Measurements from ENCODE around the gene PDE4B.

DNA sequence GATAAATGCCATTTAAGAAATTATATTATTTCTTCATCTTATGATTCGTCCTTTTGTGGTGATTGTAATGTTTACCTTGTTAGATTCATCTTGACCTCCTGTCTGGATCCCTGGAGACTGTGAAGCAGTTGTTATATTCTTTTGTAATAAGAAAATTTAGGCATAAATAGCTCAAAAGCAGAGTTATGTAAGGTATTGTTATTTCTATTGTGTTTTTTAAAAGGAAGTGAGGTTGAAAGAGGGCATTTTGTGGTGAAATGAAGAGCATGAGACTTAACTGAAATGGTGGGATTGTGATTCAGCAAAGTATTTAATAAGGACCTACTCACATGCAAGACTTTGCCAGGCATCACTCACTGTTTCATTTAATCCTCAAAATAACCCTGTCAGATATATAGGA, 104.0 kb downstream of the PDE4B start:
- TF ChIP-seq, protein P1, sequence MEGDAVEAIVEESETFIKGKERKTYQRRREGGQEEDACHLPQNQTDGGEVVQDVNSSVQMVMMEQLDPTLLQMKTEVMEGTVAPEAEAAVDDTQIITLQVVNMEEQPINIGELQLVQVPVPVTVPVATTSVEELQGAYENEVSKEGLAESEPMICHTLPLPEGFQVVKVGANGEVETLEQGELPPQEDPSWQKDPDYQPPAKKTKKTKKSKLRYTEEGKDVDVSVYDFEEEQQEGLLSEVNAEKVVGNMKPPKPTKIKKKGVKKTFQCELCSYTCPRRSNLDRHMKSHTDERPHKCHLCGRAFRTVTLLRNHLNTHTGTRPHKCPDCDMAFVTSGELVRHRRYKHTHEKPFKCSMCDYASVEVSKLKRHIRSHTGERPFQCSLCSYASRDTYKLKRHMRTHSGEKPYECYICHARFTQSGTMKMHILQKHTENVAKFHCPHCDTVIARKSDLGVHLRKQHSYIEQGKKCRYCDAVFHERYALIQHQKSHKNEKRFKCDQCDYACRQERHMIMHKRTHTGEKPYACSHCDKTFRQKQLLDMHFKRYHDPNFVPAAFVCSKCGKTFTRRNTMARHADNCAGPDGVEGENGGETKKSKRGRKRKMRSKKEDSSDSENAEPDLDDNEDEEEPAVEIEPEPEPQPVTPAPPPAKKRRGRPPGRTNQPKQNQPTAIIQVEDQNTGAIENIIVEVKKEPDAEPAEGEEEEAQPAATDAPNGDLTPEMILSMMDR (IDR thresholded peaks at IDR 0.05) = no peak
- TF ChIP-seq POLR2A (IDR thresholded peaks at IDR 0.05) (no peak), POLR2AphosphoS5 (IDR thresholded peaks at IDR 0.05; ENCODE audit: insufficient read depth in 1 of 2, low read depth in 1 of 2) (no peak)

Data from vagina (tissue), 2 donors.